ENCODE results near the gene PLVAP. TPM values are rescaled to one million over a fixed set of nuclear protein-coding genes. Genes with fewer than 3 reads are reported as not detected.

Gene PLVAP
- total and polyA plus RNA-seq, 9 of the 15 experiments (the other 6 are each of a cell fraction or from before 2014, with no cell fraction given): 0.09 to 0.84 (median 0.51) TPM; not detected in 4

- TF ChIP-seq DLX4 (CRISPR knock-in tag; IDR thresholded peaks at IDR 0.05): no peak
- TF ChIP-seq BCLAF1 (IDR thresholded peaks at IDR 0.05; ENCODE audit: borderline replicate concordance in 1 of 2, control insufficient read depth in 1 of 2, low read depth in 2 of 2, low read length in 1 of 2): 0 out of 4 replicates have a peak, but pooled peaks of 1 of the 2 experiments have one; percentile 81
- peak; percentile 50; the same call in 1 of the 2 replicates for TF ChIP-seq TRIM28 (IDR thresholded peaks at IDR 0.05)
- no peak for TF ChIP-seq ZNF133 (CRISPR knock-in tag; IDR thresholded peaks at IDR 0.05)
- peak; percentile 79 for TF ChIP-seq CTBP1 (IDR thresholded peaks at IDR 0.05; ENCODE audit: borderline replicate concordance)
- no peak for TF ChIP-seq BRD4 (IDR thresholded peaks at IDR 0.05)
- TF ChIP-seq GATAD2A (IDR thresholded peaks at IDR 0.05): 0 out of 2 replicates have a peak, but pooled peaks have one; percentile 26
- TF ChIP-seq FOXK1 (CRISPR knock-in tag; IDR thresholded peaks at IDR 0.05; ENCODE audit: borderline replicate concordance): no peak
- no peak for TF ChIP-seq E4F1 (CRISPR knock-in tag; IDR thresholded peaks at IDR 0.05; ENCODE audit: borderline replicate concordance)
- TF ChIP-seq FIP1L1 (IDR thresholded peaks at IDR 0.05; ENCODE audit: low read depth, low read length, poor library complexity, severe bottlenecking): no peak
- TF ChIP-seq REST (IDR thresholded peaks at IDR 0.05; ENCODE audit: borderline replicate concordance): no peak
- TF ChIP-seq REST (CRISPR knock-in tag; IDR thresholded peaks at IDR 0.05; ENCODE audit: low read depth): peak; percentile 80; the same call in 1 of the 2 replicates
Measured at GRCh38 chr19:17419621-17420474, 42.7 kb upstream of the PLVAP start, which contains the start of gene MVB12A (continued).

Data from K562 (cell line).